ENCODE results near the gene HADHA.

HADHA gene

DNA sequence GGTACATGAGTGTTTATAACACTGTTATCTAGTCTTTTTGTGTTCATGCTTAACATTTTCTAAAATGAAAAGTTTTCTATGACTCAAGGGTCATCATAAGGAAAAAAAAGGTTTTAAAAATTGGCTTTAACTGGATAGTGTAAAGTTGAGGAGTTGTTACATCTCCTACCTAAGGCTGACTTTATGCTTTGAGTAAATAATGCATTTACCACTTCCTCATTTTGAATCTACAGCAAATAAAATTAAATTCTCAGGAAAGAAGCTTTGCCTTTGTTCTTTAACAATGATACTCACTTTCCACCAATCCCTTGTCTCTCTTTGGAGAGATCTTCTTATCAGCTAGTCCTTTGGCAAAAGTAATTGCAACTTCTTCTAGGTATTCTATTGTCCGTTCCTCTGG is 29.7 kb downstream of the HADHA start:
- Histone ChIP-seq H3K4me1 (ENCODE audit: insufficient read depth, low read length) (no peaks in the 10 kb centered on the region), H3K9ac (ENCODE audit: low read depth, low read length) (no peak overlapping the region), H3K27ac (ENCODE audit: low read length) (no peak overlapping the region), H3K36me3 (ENCODE audit: insufficient read depth, low read depth, low read length) (peaks cover 76% of the 10 kb centered on the region), H3K9me3 (ENCODE audit: insufficient read depth, low read depth, low read length) (no peaks in the 10 kb centered on the region), H3K4me3 (ENCODE audit: low read length) (no peak overlapping the region), H3K27me3 (ENCODE audit: insufficient read depth, low read length) (no peaks in the 10 kb centered on the region)

DNA sequence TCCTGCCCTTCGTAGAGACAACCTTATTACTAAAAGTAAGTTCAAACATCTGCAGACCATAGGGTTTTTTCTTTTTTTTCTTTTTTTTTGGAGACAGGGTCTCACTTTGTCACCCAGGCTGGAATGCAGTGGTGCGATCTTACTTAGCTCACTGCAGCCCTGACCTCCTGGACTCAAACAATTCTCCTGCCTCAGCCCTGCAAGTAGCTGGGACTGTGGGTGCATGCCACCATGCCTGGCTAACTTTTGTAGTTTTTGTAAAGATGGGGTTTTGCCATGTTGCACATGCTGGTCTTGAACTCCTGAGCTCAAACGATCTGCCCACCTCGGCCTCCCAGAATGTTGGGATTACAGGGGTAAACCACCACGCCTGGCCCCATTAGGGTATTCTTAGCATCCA is 32.4 kb downstream of the HADHA start:
- H3K36me3 ChIP-seq (ENCODE audit: insufficient read depth, low read depth, low read length), result peaks cover 88% of the 10 kb centered on the region

DNA sequence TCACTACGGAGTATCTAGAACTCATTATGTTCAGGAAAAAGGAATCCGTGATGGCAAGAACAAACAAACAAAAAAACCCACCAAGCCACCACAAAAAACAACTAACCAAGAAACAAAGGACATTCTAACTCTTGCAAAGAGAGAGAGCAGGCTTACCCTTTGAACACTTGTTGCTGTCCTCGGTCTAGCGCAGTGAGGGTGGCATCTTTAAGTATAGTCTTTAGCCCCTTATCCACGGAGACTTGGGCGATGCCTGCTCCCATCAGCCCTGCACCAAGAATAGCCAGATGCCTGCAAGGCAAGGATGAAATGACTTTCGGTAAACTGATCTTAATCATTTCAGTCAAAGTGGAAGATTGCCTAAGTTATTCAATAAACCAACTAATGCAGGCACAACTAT is 40.5 kb downstream of the HADHA start:
- Histone ChIP-seq H3K4me3 (ENCODE audit: low read length) (no peak overlapping the region), H3K27ac (ENCODE audit: low read length) (no peak overlapping the region)

More for the DNA sequence above, 32.4 kb downstream of the HADHA start:
- H3K4me1 ChIP-seq (ENCODE audit: insufficient read depth, low read length), result no peaks in the 10 kb centered on the region
- H3K27me3 ChIP-seq (ENCODE audit: insufficient read depth, low read length), result no peaks in the 10 kb centered on the region
- no peak overlapping the region for H3K4me3 ChIP-seq (ENCODE audit: low read length)
- no peak overlapping the region for H3K9ac ChIP-seq (ENCODE audit: low read depth, low read length)
- H3K27ac ChIP-seq (ENCODE audit: low read length), result no peak overlapping the region
- no peaks in the 10 kb centered on the region for H3K9me3 ChIP-seq (ENCODE audit: insufficient read depth, low read depth, low read length)

DNA sequence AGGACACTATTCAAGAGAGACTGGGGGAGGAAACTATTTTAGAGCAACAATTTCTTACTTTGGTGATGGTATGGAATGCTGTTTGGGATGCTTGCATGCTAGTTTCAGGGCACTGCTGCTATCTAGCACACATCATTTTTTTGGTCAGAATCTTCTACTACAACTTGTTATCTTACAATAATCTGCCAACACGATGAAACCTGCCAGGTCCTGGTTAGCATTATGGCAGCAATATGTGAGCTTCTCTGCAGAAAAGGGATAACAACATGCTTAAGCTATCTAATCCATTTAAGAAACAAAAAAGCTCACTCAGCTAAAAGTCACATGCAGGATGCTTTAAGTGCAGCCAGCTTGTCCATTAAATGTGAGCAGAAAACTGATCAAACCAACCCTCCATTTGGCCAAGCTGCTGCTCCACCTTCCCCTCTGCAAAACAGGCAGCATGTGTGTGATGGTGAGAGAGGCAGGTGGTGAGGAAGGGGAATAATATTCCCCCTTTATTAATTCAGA is 41.4 kb downstream of the HADHA start:
- no peaks in the 10 kb centered on the region for H3K27me3 ChIP-seq (ENCODE audit: insufficient read depth, low read length)
- no peaks in the 10 kb centered on the region; the same call in 1 of the 2 replicates for H3K4me1 ChIP-seq (ENCODE audit: insufficient read depth, low read length)
- no peaks in the 10 kb centered on the region for H3K9me3 ChIP-seq (ENCODE audit: insufficient read depth, low read depth, low read length)
- H3K9ac ChIP-seq (ENCODE audit: low read depth, low read length), result no peak overlapping the region
- peaks cover 71% of the 10 kb centered on the region for H3K36me3 ChIP-seq (ENCODE audit: insufficient read depth, low read depth, low read length)
- H3K27ac ChIP-seq (ENCODE audit: low read length), result no peak overlapping the region
- H3K4me3 ChIP-seq (ENCODE audit: low read length), result no peak overlapping the region

More for the DNA sequence above, 40.5 kb downstream of the HADHA start:
- Histone ChIP-seq H3K9me3 (ENCODE audit: insufficient read depth, low read depth, low read length) (no peaks in the 10 kb centered on the region), H3K36me3 (ENCODE audit: insufficient read depth, low read depth, low read length) (peaks cover 71% of the 10 kb centered on the region), H3K27me3 (ENCODE audit: insufficient read depth, low read length) (no peaks in the 10 kb centered on the region), H3K9ac (ENCODE audit: low read depth, low read length) (no peak overlapping the region), H3K4me1 (ENCODE audit: insufficient read depth, low read length) (no peaks in the 10 kb centered on the region; the same call in 1 of the 2 replicates)

DNA sequence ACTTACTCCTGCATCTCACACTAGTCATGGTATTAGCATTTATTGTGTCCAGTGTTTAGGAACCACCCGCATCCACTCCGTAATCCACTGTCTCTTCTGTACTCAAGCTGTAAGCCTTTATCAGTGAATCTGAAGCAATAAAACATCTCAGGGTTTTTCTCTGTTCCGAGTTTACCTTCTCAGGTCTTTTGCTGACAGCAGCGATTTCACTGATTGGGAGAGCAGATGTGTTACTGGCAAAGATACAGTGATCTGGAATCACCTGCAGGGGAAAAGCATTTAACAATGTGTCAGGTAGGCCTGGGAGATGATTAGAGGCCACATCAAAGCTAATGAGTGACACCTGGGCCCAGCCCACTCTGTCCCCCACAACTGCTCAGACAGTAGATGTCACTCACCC is 46.9 kb downstream of the HADHA start:
- H3K9me3 ChIP-seq (ENCODE audit: insufficient read depth, low read depth, low read length), result no peaks in the 10 kb centered on the region
- H3K27me3 ChIP-seq (ENCODE audit: insufficient read depth, low read length), result no peaks in the 10 kb centered on the region
- no peak overlapping the region for H3K4me3 ChIP-seq (ENCODE audit: low read length)
- no peaks in the 10 kb centered on the region for H3K4me1 ChIP-seq (ENCODE audit: insufficient read depth, low read length)
- H3K36me3 ChIP-seq (ENCODE audit: insufficient read depth, low read depth, low read length), result peaks cover 95% of the 10 kb centered on the region
- no peak overlapping the region for H3K9ac ChIP-seq (ENCODE audit: low read depth, low read length)
- H3K27ac ChIP-seq (ENCODE audit: low read length), result no peak overlapping the region

DNA sequence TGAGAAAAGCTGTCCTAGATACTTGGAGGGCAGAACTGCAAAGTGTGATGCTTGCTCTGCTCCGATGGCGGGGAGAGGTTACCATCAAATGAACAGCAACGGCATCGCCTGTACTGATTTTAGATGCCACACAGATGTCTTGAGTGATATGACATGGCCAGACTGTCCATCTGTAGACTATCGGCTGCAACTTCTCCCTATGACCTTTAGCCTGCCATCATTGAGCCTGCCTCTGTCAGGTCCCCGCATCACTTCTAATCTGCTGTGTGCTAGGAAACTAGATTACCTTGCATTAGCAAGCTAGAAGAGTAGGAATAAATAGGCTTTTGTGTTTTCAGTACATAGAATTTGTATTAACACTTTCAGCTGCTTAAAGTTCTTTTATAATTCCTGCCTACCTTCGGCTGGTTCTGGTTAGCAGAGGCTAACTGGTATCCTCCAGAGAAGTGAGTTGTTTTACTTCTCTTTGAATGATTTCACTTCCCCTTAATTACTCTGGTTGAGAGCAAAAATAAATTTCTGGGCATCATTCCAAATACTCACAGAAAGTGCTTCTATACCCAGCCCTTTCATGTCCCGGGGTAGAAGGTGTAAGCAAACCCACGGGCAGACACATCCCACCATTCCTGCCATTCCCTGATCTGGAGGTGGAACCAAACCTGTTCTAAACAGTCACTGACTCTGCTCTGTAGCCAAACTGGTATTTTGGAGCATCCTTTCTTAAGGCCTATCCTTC is 47.6 kb downstream of the HADHA start:
- H3K4me1 ChIP-seq (ENCODE audit: insufficient read depth, low read length), result no peaks in the 10 kb centered on the region
- no peak overlapping the region for H3K9ac ChIP-seq (ENCODE audit: low read depth, low read length)
- no peak overlapping the region for H3K27ac ChIP-seq (ENCODE audit: low read length)
- H3K36me3 ChIP-seq (ENCODE audit: insufficient read depth, low read depth, low read length), result peaks cover 95% of the 10 kb centered on the region
- H3K9me3 ChIP-seq (ENCODE audit: insufficient read depth, low read depth, low read length), result no peaks in the 10 kb centered on the region
- H3K4me3 ChIP-seq (ENCODE audit: low read length), result no peak overlapping the region
- H3K27me3 ChIP-seq (ENCODE audit: insufficient read depth, low read length), result no peaks in the 10 kb centered on the region

DNA sequence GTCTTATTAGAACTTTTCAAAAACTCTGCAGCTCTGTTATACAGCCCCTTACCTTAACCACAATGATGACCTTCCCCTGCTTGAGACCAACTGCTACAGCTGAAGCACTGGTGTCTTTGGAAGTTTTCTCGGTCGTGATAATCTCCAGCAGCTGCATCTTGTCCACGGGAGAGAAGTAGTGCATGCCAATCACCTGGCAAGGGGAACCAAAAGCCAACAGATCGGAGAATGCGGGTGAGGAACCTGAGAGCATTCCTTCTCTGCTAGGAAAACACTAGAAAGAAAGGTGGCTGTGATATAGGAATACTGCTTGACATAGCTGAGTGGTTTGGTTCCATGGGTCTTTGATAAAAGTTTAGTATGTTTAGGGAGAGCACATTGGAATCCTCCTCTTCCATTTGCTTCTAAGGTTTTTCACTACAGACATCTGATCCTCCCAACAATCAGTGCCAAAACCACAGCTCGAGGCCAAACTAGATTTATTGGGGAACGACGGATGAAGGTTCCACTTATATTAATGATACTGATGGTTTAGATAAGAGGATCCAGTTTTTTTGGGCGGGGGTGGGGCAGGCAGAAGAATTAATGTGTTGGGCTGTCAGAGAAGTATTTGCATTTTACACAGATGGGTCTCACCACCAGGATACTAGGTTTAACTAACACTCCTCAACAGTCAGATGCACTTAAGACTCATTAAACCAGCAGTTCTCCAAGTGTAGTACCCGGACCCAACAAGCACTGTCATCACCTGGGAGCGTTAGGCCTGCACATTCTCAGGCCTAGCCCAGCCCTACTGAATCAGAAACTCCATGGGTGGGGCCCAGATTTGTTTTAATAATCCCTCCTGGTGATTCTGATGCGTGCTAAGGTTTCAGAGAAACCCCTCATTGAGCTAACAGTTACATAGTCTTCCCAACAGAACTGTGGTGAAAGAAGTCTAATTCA is 49.1 kb downstream of the HADHA start:
- Histone ChIP-seq H3K9me3 (ENCODE audit: insufficient read depth, low read depth, low read length) (no peaks in the 10 kb centered on the region), H3K4me3 (ENCODE audit: low read length) (no peak overlapping the region), H3K4me1 (ENCODE audit: insufficient read depth, low read length) (no peaks in the 10 kb centered on the region), H3K27ac (ENCODE audit: low read length) (no peak overlapping the region), H3K9ac (ENCODE audit: low read depth, low read length) (no peak overlapping the region), H3K36me3 (ENCODE audit: insufficient read depth, low read depth, low read length) (peaks cover 96% of the 10 kb centered on the region), H3K27me3 (ENCODE audit: insufficient read depth, low read length) (no peaks in the 10 kb centered on the region)

DNA sequence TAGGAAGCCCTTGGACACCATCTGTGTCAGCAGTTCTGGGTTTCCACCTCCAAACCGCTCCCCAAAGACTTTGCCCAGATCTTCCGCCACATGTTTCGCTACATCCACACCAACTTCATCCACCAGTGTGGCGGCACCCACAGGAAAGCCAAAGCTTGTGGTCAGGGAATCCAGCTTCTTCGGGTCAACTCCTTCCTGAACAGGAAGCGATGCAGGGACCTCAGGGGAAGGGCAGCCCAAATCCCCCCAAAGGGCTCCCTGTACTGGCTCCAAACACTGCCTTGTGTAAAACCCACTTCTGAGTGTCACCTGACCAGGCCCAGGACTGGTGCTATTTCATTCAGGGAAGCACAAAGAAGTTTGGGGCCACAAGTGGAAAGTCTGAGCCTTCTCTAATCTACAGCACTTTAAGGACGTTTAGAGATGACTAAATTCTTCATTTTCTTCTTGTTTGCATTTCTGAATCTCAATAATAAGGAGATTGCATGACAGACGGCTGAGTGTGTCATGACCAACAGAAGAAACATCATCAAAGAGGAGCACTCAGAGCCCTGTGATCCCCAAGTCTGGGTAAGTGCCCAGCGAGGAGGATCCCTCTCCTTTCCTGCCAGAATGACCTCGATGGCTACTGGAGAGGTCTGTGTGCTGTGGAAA is 50.7 kb downstream of the HADHA start:
- Histone ChIP-seq H3K27me3 (ENCODE audit: insufficient read depth, low read length) (no peaks in the 10 kb centered on the region), H3K4me1 (ENCODE audit: insufficient read depth, low read length) (no peaks in the 10 kb centered on the region), H3K9me3 (ENCODE audit: insufficient read depth, low read depth, low read length) (no peaks in the 10 kb centered on the region), H3K27ac (ENCODE audit: low read length) (no peak overlapping the region), H3K36me3 (ENCODE audit: insufficient read depth, low read depth, low read length) (peaks cover 90% of the 10 kb centered on the region), H3K9ac (ENCODE audit: low read depth, low read length) (no peak overlapping the region), H3K4me3 (ENCODE audit: low read length) (no peak overlapping the region)

DNA sequence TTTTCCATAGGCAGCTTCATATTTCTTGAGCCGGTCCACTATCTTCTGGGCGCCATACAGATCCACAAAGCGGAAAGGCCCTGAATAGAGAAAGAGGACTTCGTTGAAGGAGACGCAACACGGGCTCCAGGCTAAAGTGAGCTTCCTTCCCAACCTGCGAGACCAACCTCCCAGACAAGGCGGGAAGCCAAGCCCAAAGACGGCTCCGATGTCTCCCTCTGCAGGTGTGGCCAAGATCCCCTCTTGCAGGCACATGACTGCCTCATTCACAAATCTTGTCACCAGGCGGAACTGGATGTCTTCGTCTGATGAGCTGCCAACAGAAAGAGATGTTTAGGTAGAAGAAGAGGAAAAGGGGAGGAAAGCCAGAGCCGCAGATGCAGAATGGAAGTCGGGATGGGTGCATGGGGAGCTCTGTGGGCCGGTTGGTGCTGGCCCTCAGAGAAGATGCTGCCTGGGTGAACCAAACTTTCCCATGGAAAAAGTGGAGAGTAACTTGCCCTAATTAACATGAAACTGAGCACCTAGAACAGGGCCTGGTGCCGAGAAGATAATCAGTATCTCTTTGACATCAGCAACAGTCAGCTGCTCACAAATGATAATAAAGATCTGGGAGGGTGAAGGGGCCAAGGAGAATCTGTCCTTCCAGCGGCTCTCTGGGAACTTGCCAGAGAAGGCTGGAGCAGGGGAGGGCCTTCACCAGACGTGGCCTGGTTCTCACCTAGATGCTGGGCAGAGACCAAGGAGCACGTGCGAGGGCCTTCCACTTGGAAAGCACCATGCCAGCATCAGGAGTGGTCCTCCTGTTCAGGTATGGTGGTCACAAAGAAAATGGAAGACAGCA is 52.9 kb downstream of the HADHA start:
- Histone ChIP-seq H3K36me3 (ENCODE audit: insufficient read depth, low read depth, low read length) (peaks cover 77% of the 10 kb centered on the region), H3K27ac (ENCODE audit: low read length) (no peak overlapping the region)

DNA sequence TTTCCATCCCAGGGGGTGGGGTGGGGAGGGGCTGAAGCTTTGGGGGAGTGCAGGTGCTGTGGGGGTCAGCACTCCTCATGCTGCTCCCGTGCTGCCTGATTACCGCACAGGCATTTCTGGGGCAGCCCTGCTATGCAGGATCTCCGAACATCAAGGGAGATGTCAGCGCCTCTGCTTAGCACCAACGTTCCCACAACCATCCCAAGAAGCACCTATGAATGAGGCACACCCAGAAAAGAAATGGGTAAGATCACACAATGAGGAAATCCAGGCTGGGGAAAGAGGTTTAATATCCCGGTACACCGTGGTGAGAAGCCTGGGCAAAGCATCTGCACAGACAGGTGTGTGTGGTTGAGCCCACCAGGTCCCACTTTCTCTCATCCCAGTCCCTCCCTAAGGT is 54.1 kb downstream of the HADHA start:
- H3K4me1 ChIP-seq (ENCODE audit: insufficient read depth, low read length), result no peaks in the 10 kb centered on the region
- H3K27ac ChIP-seq (ENCODE audit: low read length), result no peak overlapping the region
- H3K4me3 ChIP-seq (ENCODE audit: low read length), result no peak overlapping the region
- H3K9me3 ChIP-seq (ENCODE audit: insufficient read depth, low read depth, low read length), result no peaks in the 10 kb centered on the region
- no peak overlapping the region for H3K9ac ChIP-seq (ENCODE audit: low read depth, low read length)
- peaks cover 65% of the 10 kb centered on the region for H3K36me3 ChIP-seq (ENCODE audit: insufficient read depth, low read depth, low read length)
- peaks cover 10% of the 10 kb centered on the region for H3K27me3 ChIP-seq (ENCODE audit: insufficient read depth, low read length)

More for the DNA sequence above, 52.9 kb downstream of the HADHA start:
- Histone ChIP-seq H3K27me3 (ENCODE audit: insufficient read depth, low read length) (no peaks in the 10 kb centered on the region), H3K9me3 (ENCODE audit: insufficient read depth, low read depth, low read length) (no peaks in the 10 kb centered on the region), H3K4me1 (ENCODE audit: insufficient read depth, low read length) (no peaks in the 10 kb centered on the region), H3K9ac (ENCODE audit: low read depth, low read length) (no peak overlapping the region), H3K4me3 (ENCODE audit: low read length) (no peak overlapping the region)

DNA sequence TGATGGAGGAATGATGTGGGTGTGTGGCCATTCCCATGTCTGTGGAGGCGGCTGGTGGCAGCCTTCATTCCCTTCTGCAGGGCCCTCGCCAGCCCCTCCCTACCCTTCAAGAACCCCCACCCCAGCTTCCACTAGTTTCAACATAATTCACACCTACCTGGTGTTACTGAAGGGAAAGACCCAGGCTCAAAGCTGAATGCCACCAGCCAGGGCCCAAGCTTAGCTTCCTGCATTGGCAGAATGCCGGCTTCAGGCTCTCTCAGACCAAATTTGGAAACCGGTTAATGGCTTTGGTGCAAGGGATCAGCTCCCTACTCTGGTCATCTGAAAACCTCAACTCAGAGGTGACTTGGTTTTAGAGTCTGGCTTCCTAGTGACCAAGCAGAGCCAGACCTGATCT is 54.7 kb downstream of the HADHA start:
- no peak overlapping the region for H3K4me3 ChIP-seq (ENCODE audit: low read length)
- no peaks in the 10 kb centered on the region for H3K9me3 ChIP-seq (ENCODE audit: insufficient read depth, low read depth, low read length)
- H3K27ac ChIP-seq (ENCODE audit: low read length), result no peak overlapping the region
- peaks cover 59% of the 10 kb centered on the region for H3K36me3 ChIP-seq (ENCODE audit: insufficient read depth, low read depth, low read length)
- H3K27me3 ChIP-seq (ENCODE audit: insufficient read depth, low read length), result peaks cover 12% of the 10 kb centered on the region
- no peaks in the 10 kb centered on the region for H3K4me1 ChIP-seq (ENCODE audit: insufficient read depth, low read length)
- no peak overlapping the region for H3K9ac ChIP-seq (ENCODE audit: low read depth, low read length)

All from iPS-20b (cell line).